Loucy (cell line): ENCODE measurements around the gene PAPPA2.
"Not testable (repeated sequence)": the region's sequence is repeated elsewhere in the genome, so short reads cannot be mapped to it uniquely, and the experiment has no call there.

Source experiments
- H2AFZ ChIP-seq: fragments of 200-600 bp; sonication (generic); 2 replicates; pipeline ENCODE4 v1.6.0; 2016; ENCODE audit warnings: antibody characterized with exemption, mild to moderate bottlenecking, low read length, moderate library complexity
- H3F3A ChIP-seq: fragments of 200-600 bp; 2 replicates; pipeline ENCODE4 v1.6.0; 2016; ENCODE audit warnings: antibody characterized with exemption, low read depth, mild to moderate bottlenecking
- H3K27me3 ChIP-seq: fragments of 200-600 bp; sonication (generic); 2 replicates; pipeline ENCODE4 v1.6.1; 2014; ENCODE audit warnings: low read length, mild to moderate bottlenecking; ENCODE audit not compliant: insufficient read depth, poor library complexity, severe bottlenecking
- H3K36me3 ChIP-seq: fragments of 200-600 bp; sonication (generic); 2 replicates; pipeline ENCODE4 v1.6.1; 2016; ENCODE audit warnings: low read length; ENCODE audit not compliant: insufficient read depth
- H3K4me1 ChIP-seq: fragments of 200-600 bp; sonication (generic); 2 replicates; pipeline ENCODE4 v1.5.1; 2014; ENCODE audit warnings: low read length, mild to moderate bottlenecking; ENCODE audit not compliant: insufficient read depth, poor library complexity, severe bottlenecking
- H3K4me2 ChIP-seq: fragments of 200-600 bp; sonication (generic); 2 replicates; pipeline ENCODE4 v1.6.0; 2014; ENCODE audit warnings: antibody characterized with exemption, low read length, low read depth, mild to moderate bottlenecking; ENCODE audit not compliant: poor library complexity, severe bottlenecking
- H3K4me3 ChIP-seq: fragments of 200-600 bp; sonication (generic); 2 replicates; pipeline ENCODE4 v1.5.1; 2014; ENCODE audit warnings: low read length, mild to moderate bottlenecking, mixed read lengths; ENCODE audit not compliant: poor library complexity, severe bottlenecking
- H3K79me2 ChIP-seq: fragments of 200-600 bp; sonication (generic); 2 replicates; pipeline ENCODE4 v1.6.1; 2014; ENCODE audit warnings: low read length; ENCODE audit not compliant: insufficient read depth
- H3K9ac ChIP-seq: fragments of 200-600 bp; sonication (generic); 2 replicates; pipeline ENCODE4 v1.6.0; 2014; ENCODE audit warnings: mild to moderate bottlenecking, low read depth, low read length, moderate library complexity; ENCODE audit not compliant: poor library complexity, severe bottlenecking
- H3K9me2 ChIP-seq: fragments of 200-600 bp; sonication (generic); replicated peaks from 2 replicates; pipeline ENCODE4 v1.6.1; 2016; ENCODE audit warnings: low read depth, low read length, mixed read lengths
- H3K9me3 ChIP-seq: fragments of 200-600 bp; sonication (generic); 2 replicates; pipeline ENCODE4 v1.6.1; 2014; ENCODE audit warnings: mild to moderate bottlenecking, antibody characterized with exemption, low read length, low read depth; ENCODE audit not compliant: insufficient read depth
- H4K20me1 ChIP-seq: fragments of 200-600 bp; sonication (generic); 2 replicates; pipeline ENCODE4 v1.6.0; 2014; ENCODE audit warnings: antibody characterized with exemption, low read length, mild to moderate bottlenecking; ENCODE audit not compliant: insufficient read depth, poor library complexity, severe bottlenecking
- EZH2phosphoT487 ChIP-seq: fragments of 200-600 bp; IDR thresholded peaks from 2 replicates; pipeline ENCODE4 v1.6.1; 2018; ENCODE audit warnings: antibody characterized with exemption, mild to moderate bottlenecking, moderate library complexity, borderline replicate concordance
- TF ChIP-seq, protein P1 (sequence below): fragments of 200-600 bp; sonication (generic); conservative IDR thresholded peaks from 2 replicates; pipeline ENCODE4 v1.5.1; 2014; ENCODE audit warnings: mild to moderate bottlenecking, antibody characterized with exemption, low read length

Gene PAPPA2

DNA sequence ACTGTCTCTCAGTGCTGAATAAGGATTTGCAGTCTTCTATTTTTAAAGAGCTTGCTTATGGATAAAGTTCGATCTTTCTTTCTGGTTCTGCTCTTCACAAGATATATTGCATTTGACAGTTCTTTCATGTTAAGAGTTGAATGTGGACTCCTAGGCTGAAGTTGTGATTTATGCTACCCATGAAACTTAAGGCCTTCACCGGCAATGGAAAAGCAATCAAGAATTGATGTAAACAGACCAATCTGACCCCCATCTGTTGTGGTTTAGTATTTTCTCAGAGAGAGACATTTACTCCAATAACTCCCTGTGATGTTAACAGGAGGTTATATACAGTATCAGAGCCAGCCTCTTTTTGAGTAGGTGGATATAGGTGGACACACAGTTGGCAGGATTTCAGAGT is 165.8 kb downstream of the PAPPA2 start:
- H2AFZ ChIP-seq, result no peak overlapping the region

GRCh38 chr1:176634733-176635132 is 171.8 kb downstream of the PAPPA2 start:
- not testable (repeated sequence) for H3K4me1 ChIP-seq, H3K27me3 ChIP-seq, H3K4me3 ChIP-seq, H3F3A ChIP-seq, H3K9me2 ChIP-seq, H3K36me3 ChIP-seq, H3K9ac ChIP-seq, H4K20me1 ChIP-seq, H3K9me3 ChIP-seq, H3K79me2 ChIP-seq, H2AFZ ChIP-seq, H3K4me2 ChIP-seq

More for the DNA sequence above, 165.8 kb downstream of the PAPPA2 start:
- H3K79me2 ChIP-seq, result no peaks in the 10 kb centered on the region
- TF ChIP-seq, protein P1, sequence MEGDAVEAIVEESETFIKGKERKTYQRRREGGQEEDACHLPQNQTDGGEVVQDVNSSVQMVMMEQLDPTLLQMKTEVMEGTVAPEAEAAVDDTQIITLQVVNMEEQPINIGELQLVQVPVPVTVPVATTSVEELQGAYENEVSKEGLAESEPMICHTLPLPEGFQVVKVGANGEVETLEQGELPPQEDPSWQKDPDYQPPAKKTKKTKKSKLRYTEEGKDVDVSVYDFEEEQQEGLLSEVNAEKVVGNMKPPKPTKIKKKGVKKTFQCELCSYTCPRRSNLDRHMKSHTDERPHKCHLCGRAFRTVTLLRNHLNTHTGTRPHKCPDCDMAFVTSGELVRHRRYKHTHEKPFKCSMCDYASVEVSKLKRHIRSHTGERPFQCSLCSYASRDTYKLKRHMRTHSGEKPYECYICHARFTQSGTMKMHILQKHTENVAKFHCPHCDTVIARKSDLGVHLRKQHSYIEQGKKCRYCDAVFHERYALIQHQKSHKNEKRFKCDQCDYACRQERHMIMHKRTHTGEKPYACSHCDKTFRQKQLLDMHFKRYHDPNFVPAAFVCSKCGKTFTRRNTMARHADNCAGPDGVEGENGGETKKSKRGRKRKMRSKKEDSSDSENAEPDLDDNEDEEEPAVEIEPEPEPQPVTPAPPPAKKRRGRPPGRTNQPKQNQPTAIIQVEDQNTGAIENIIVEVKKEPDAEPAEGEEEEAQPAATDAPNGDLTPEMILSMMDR, result no peak
- TF ChIP-seq EZH2phosphoT487, result no peak
- H4K20me1 ChIP-seq, result no peaks in the 10 kb centered on the region
- no peak overlapping the region for H3K4me2 ChIP-seq
- no peaks in the 10 kb centered on the region for H3K4me1 ChIP-seq
- no peaks in the 10 kb centered on the region for H3F3A ChIP-seq
- no peaks in the 10 kb centered on the region for H3K27me3 ChIP-seq
- no peak overlapping the region for H3K9ac ChIP-seq
- H3K4me3 ChIP-seq, result no peak overlapping the region
- H3K9me2 ChIP-seq, result no peaks in the 10 kb centered on the region
- no peaks in the 10 kb centered on the region for H3K36me3 ChIP-seq
- no peaks in the 10 kb centered on the region for H3K9me3 ChIP-seq

DNA sequence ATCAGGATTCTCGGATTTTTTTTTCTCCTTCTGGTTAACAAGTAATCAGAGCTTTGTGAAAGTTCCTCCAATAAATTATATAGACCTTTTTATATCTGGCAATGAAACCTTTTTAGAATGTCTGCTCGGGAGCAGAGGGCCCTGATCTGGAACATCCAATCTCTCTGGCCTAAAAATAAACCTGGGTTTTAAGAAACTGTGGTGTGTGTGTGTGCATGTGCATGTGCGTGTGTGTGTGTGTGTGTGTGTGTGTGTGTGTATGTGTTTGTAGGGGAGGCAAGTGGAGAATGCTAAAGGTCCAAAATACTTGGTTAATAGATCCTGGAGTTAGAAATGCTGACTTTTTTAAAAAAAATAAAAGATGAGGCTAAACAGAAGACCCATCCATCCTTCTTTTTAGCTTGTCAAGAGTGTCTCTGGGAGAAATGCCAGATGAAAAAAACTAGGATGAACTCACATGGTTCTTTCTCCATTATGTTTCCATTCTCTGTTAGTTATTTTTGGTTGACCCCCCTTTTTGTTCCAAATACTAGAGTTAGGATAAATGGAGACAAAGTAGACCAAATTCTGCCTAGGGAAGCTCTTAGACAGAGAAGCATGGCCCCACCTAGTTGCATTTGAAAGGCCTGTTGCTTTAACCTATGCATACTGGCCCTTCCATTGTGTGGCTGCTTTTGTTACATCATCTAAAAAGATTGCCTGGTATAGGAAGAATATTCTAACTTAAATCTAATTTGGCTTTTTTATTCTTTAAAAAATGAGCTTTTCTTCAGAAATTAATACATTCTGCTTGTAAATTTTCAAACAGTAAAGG is 175.9 kb downstream of the PAPPA2 start:
- H3K9ac ChIP-seq, result no peak overlapping the region
- H3K79me2 ChIP-seq, result no peaks in the 10 kb centered on the region
- no peaks in the 10 kb centered on the region for H3K27me3 ChIP-seq
- H3K4me1 ChIP-seq, result no peaks in the 10 kb centered on the region
- no peak overlapping the region for H3K4me3 ChIP-seq
- H4K20me1 ChIP-seq, result no peaks in the 10 kb centered on the region
- no peaks in the 10 kb centered on the region for H3F3A ChIP-seq
- H3K4me2 ChIP-seq, result no peak overlapping the region
- H3K36me3 ChIP-seq, result no peaks in the 10 kb centered on the region
- H3K9me2 ChIP-seq, result no peaks in the 10 kb centered on the region
- TF ChIP-seq, protein P1, result no peak
- TF ChIP-seq EZH2phosphoT487, result no peak
- H2AFZ ChIP-seq, result no peak overlapping the region
- no peaks in the 10 kb centered on the region for H3K9me3 ChIP-seq

- no peaks in the 10 kb centered on the region for H3K4me1 ChIP-seq
- H3K4me3 ChIP-seq, result no peak overlapping the region
- no peaks in the 10 kb centered on the region for H3K79me2 ChIP-seq
- H3K27me3 ChIP-seq, result no peaks in the 10 kb centered on the region
- H3K4me2 ChIP-seq, result no peak overlapping the region
- H4K20me1 ChIP-seq, result no peaks in the 10 kb centered on the region
- no peak overlapping the region for H3K9ac ChIP-seq
- TF ChIP-seq, protein P1, result no peak
- TF ChIP-seq EZH2phosphoT487, result no peak
- no peaks in the 10 kb centered on the region for H3K9me3 ChIP-seq
- no peaks in the 10 kb centered on the region for H3K9me2 ChIP-seq
- H3K36me3 ChIP-seq, result no peaks in the 10 kb centered on the region
- no peak overlapping the region for H2AFZ ChIP-seq
- H3F3A ChIP-seq, result no peaks in the 10 kb centered on the region
These were observed 180.6 kb downstream of the PAPPA2 start for GRCh38 chr1:176643536-176643935.
